GM12878 (cell line): ENCODE results near the gene ADCY1. TPM values are rescaled to one million over a fixed set of nuclear protein-coding genes. Genes with fewer than 3 reads are reported as not detected.

ENCODE experiments used
- ATAC-seq: fragments of 200-7000 bp; cut with Tn5 transposase; 3 replicates; pipeline ENCODE4 v1.9.1; 2020; ENCODE audit warnings: mild to moderate bottlenecking, moderate library complexity
- BruUV-seq: library from RNA; stranded (reverse); fragments of 400-500 nt; replicated peaks from 2 replicates; lab custom pipeline; 2021; lab: Mats Ljungman, UMichigan
- CTCF ChIA-PET: fragments of 300-600 bp; sonication (Branson Sonifier 250); formaldehyde crosslinking; extraction: SDS; loops from one replicate; lab custom pipeline; 2021; ENCODE audit warnings: inconsistent platforms; lab: Yijun Ruan, JAX
- POLR2A ChIA-PET: fragments of 350-600 bp; formaldehyde crosslinking; extraction: SDS; loops from one replicate; lab custom pipeline; 2021; ENCODE audit warnings: inconsistent platforms; lab: Charles Lee
- RAD21 ChIA-PET: fragments of 300-600 bp; sonication (Branson Sonifier 250); formaldehyde crosslinking; loops from one replicate; lab custom pipeline; 2023; ENCODE audit warnings: antibody characterized with exemption; ENCODE audit not compliant: unreplicated experiment; lab: Charles Lee
- SMC1A ChIA-PET: fragments of 300-600 bp; sonication (Branson Sonifier 250); formaldehyde crosslinking; loops from one replicate; lab custom pipeline; 2023; ENCODE audit not compliant: unreplicated experiment, uncharacterized antibody; lab: Charles Lee
- DNase-seq: peaks from one replicate; pipeline ENCODE4 v3.0.0-alpha.2; 2011; ENCODE audit warnings: low read depth, low spot score
- FAIRE-seq: peaks from 3 replicates; lab custom pipeline; 2011; peaks lifted over from hg19 to GRCh38; lab: Jason Lieb, UNC
- H2AFZ ChIP-seq: 2 replicates; pipeline ENCODE4 v1.6.0; 2011; ENCODE audit warnings: low read depth, low read length, control low read depth; ENCODE audit not compliant: control insufficient read depth
- H3K27ac ChIP-seq: 2 replicates; pipeline ENCODE4 v1.5.1; 2011; ENCODE audit warnings: control low read depth; ENCODE audit not compliant: control insufficient read depth, insufficient read depth
- H3K27me3 ChIP-seq, 2 experiments: replicated peaks in 1 of 2; 2 replicates each; pipeline versions ENCODE4 v1.6.0 to v1.6.1; 2011; ENCODE audit warnings: low read length in 1 of 2; ENCODE audit not compliant: control insufficient read depth in 2 of 2, insufficient read depth in 2 of 2
- H3K36me3 ChIP-seq, 2 experiments: 2 replicates each; pipeline ENCODE4 v1.5.1; 2011; ENCODE audit warnings: low read length in 1 of 2; ENCODE audit not compliant: control insufficient read depth in 2 of 2, insufficient read depth in 2 of 2
- H3K4me1 ChIP-seq: 2 replicates; pipeline ENCODE4 v1.6.1; 2011; ENCODE audit warnings: mild to moderate bottlenecking, low read length, moderate library complexity, mixed read lengths; ENCODE audit not compliant: control insufficient read depth, insufficient read depth
- H3K4me2 ChIP-seq: 2 replicates; pipeline ENCODE4 v1.6.0; 2011; ENCODE audit warnings: control low read depth; ENCODE audit not compliant: control insufficient read depth, insufficient read depth
- H3K4me3 ChIP-seq: fragments of 200-600 bp; sonication (generic); 2 replicates; pipeline ENCODE4 v1.5.1; 2016
- H3K79me2 ChIP-seq: 2 replicates; pipeline ENCODE4 v1.6.0; 2011; ENCODE audit warnings: low read length; ENCODE audit not compliant: control insufficient read depth, insufficient read depth
- H3K9ac ChIP-seq: 2 replicates; pipeline ENCODE4 v1.8.0; 2011; ENCODE audit warnings: low read length, control low read depth, mixed read lengths; ENCODE audit not compliant: control insufficient read depth, insufficient read depth
- H3K9me3 ChIP-seq: replicated peaks from 3 replicates; pipeline ENCODE4 v1.5.1; 2011; ENCODE audit warnings: mild to moderate bottlenecking, low read length; ENCODE audit not compliant: control insufficient read depth, insufficient read depth
- H4K20me1 ChIP-seq: 2 replicates; pipeline ENCODE4 v1.6.0; 2011; ENCODE audit not compliant: control insufficient read depth, insufficient read depth
- BACH1 ChIP-seq: fragments of 450-650 bp; IDR thresholded peaks from 2 replicates; pipeline ENCODE4 v1.6.1; 2017; ENCODE audit warnings: mild to moderate bottlenecking, borderline replicate concordance
- CREB1 ChIP-seq: IDR thresholded peaks from 2 replicates; pipeline ENCODE4 v1.6.1; 2012; ENCODE audit warnings: low read depth, mild to moderate bottlenecking, inconsistent platforms
- EZH2 ChIP-seq: IDR thresholded peaks from 2 replicates; pipeline ENCODE4 v1.6.1; 2012; ENCODE audit warnings: low read depth, mild to moderate bottlenecking, control low read depth, inconsistent platforms, low read length, borderline replicate concordance; ENCODE audit not compliant: control insufficient read depth
- MEF2A ChIP-seq: IDR thresholded peaks from 2 replicates; pipeline ENCODE4 v1.6.1; 2011; ENCODE audit warnings: low read depth, mild to moderate bottlenecking, low read length, moderate library complexity; ENCODE audit not compliant: insufficient read depth
- SREBF2 ChIP-seq: IDR thresholded peaks from 2 replicates; pipeline ENCODE4 v1.6.1; 2012; ENCODE audit warnings: mild to moderate bottlenecking, low read length
- ZSCAN29 ChIP-seq: fragments of 450-650 bp; IDR thresholded peaks from 2 replicates; pipeline ENCODE4 v1.6.1; 2017; ENCODE audit warnings: mild to moderate bottlenecking, moderate library complexity
- WGBS: methylation state at CpG from one replicate; pipeline ENCODE4 v1.1.6; 2016; ENCODE audit warnings: low lambda C conversion rate; ENCODE audit not compliant: insufficient replicate concordance, insufficient coverage; ENCODE audit errors: missing lambda C conversion rate; 5-methylcytosine and 5-hydroxymethylcytosine counted together
- in situ Hi-C: fragments of 300-500 bp; cut with MboI; formaldehyde crosslinking; loops from 9 replicates; pipeline ENCODE4 v1.14.3; 2018; ENCODE audit warnings: mixed read lengths
- intact Hi-C: fragments of 100-400 bp; cut with micrococcal nuclease; formaldehyde crosslinking; loops from one replicate; pipeline ENCODE4 v1.14.2; 2022; ENCODE audit not compliant: unreplicated experiment
- polyA plus RNA-seq, 11 experiments: library from polyadenylated mRNA; depleted of rRNA in 4 of 11; unstranded in 6 of 11; stranded (reverse) in 5 of 11; fragments of >200 nt; fragmentation: Nextera tagmentation in 4 of 11; fragmentation: Illumina TruSeq in 1 of 11; extraction: Ambion mirVana in 4 of 11; extraction: Trizol in 1 of 11; gene quantifications; 1 replicate in 1 of 11; 2 replicates in 10 of 11; pipeline versions ENCODE4 v1.2.1 to v1.2.3, GENCODE V29; 2011 to 2016; ENCODE audit warnings: inconsistent platforms in 2 of 11, missing spikeins in 2 of 11, low read depth in 1 of 11
- total RNA-seq, 4 experiments: library from RNA; depleted of rRNA in 3 of 4; stranded (reverse); fragments of >200 nt in 3 of 4; fragmentation: Illumina TruSeq in 1 of 4; extraction: Trizol in 1 of 4; gene quantifications; 2 replicates each; pipeline versions ENCODE4 v1.2.1 to v1.2.3, GENCODE V29; 2013 to 2021
- TF ChIP-seq, protein P1 (sequence below): IDR thresholded peaks from 2 replicates; pipeline ENCODE4 v1.6.1; 2012; ENCODE audit warnings: low read length, inconsistent platforms

ADCY1 gene
- total and polyA plus RNA-seq, 10 of the 15 experiments (the other 5 are each of a cell fraction or from before 2014, with no cell fraction given): 0.13 to 1.4 (median 0.45) TPM; not detected in 1

DNA sequence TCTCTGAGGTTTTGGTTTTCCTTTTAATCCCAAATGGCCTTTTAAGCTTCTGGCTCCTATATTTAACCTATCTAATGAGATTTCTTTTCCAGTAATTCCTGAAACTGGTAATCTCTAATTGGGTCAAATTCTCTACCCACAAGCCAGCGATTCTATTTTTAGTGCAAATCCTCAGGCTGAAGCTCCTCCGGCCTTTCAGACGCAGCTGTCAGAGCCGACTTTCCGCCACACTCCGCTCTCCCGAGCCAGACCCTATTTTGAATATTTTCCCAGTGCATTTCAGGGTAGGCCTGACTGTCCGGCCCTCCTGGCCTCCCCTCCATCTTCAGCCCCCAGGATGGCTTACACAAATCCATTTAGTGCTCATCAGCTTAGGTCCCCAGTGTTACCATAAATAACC lies 9.7 kb upstream of the ADCY1 start:
- DNase-seq: no peak

DNA sequence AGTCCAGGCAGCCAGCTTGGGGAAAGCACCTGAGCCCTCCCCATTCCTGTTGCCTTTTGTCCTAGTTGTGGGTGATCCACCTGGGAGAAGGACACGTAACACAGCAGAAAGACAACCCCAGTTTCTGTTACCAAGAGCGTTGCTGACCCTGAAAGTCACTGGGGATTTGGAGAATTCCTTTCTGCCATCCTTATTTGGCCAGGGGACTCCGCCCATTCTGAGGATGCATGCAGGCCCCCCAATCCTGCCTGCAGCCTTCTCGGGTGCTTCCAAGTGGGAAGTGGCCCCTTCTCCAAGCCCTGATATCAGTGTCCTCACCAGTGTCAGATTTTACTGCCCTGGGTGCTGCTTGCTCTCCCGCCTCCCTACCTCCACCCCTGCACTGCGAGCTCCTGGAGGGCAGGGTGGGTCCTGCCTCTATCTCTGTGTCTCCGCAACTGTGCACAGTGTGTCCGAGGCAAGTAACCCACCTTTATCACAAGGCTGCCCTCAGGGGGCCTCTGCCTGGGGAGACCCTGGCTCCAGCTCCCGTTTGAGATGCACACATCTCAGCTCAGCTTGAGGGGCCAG lies 9.2 kb upstream of the ADCY1 start:
- Histone ChIP-seq H2AFZ (no peak overlapping the region), H3K9me3 (no peaks in the 10 kb centered on the region; the same call in 2 of the 3 replicates), H3K27ac (no peak overlapping the region), H3K9ac (no peak overlapping the region), H3K4me3 (no peak overlapping the region), H4K20me1 (no peaks in the 10 kb centered on the region), H3K36me3 (no peaks in the 10 kb centered on the region), H3K79me2 (no peaks in the 10 kb centered on the region), H3K4me2 (no peak overlapping the region), H3K4me1 (no peaks in the 10 kb centered on the region), H3K27me3 (peaks cover 0 to 1% of the 10 kb centered on the region in 2 experiments; a peak in 2 of 4 replicates)
- intact Hi-C loops: no loop called here
- DNase-seq: no peak
- ChIA-PET CTCF (interaction anchor here (1.2 to 1.5 kb wide), 2 partner anchors 13 to 48 kb away, joined by 3 read pairs; no protein-coding TSS in a partner anchor), POLR2A (no interaction called here), RAD21 (no interaction called here), SMC1A (no interaction called here)
- no peak for ATAC-seq
- no peak for FAIRE-seq
- in situ Hi-C loops: no loop called here
- 24% methylated on average over 9 of the region's 9 CpGs for WGBS
- no TSS peak for BruUV-seq
- TF ChIP-seq SREBF2 (no peak), EZH2 (no peak), CREB1 (no peak), ZSCAN29 (no peak)
- TF ChIP-seq, protein P1, sequence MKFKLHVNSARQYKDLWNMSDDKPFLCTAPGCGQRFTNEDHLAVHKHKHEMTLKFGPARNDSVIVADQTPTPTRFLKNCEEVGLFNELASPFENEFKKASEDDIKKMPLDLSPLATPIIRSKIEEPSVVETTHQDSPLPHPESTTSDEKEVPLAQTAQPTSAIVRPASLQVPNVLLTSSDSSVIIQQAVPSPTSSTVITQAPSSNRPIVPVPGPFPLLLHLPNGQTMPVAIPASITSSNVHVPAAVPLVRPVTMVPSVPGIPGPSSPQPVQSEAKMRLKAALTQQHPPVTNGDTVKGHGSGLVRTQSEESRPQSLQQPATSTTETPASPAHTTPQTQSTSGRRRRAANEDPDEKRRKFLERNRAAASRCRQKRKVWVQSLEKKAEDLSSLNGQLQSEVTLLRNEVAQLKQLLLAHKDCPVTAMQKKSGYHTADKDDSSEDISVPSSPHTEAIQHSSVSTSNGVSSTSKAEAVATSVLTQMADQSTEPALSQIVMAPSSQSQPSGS: no peak

More for the DNA sequence above, 9.7 kb upstream of the ADCY1 start:
- WGBS: 41% methylated on average over 8 of the region's 8 CpGs
- FAIRE-seq: no peak
- no peak overlapping the region for H3K27ac ChIP-seq
- ATAC-seq: no peak
- no peak overlapping the region for H3K4me2 ChIP-seq
- in situ Hi-C loops (no loop called here), intact Hi-C loops (no loop called here)
- no peaks in the 10 kb centered on the region; the same call in 2 of the 3 replicates for H3K9me3 ChIP-seq
- H3K79me2 ChIP-seq: no peaks in the 10 kb centered on the region
- H3K4me3 ChIP-seq: no peak overlapping the region
- ChIA-PET SMC1A (no interaction called here), CTCF (interaction anchor here (1.2 to 1.5 kb wide), 2 partner anchors 13 to 48 kb away, joined by 3 read pairs; no protein-coding TSS in a partner anchor), RAD21 (no interaction called here), POLR2A (no interaction called here)
- TF ChIP-seq BACH1 (no peak), MEF2A (no peak)
- peaks cover 0 to 1% of the 10 kb centered on the region in 2 experiments; a peak in 2 of 4 replicates for H3K27me3 ChIP-seq
- no peaks in the 10 kb centered on the region for H3K4me1 ChIP-seq
- no peak overlapping the region for H3K9ac ChIP-seq
- no peaks in the 10 kb centered on the region for H3K36me3 ChIP-seq
- no TSS peak for BruUV-seq
- no peaks in the 10 kb centered on the region for H4K20me1 ChIP-seq
- no peak overlapping the region for H2AFZ ChIP-seq
